Embryonic facial prominence (tissue), 1 donor: ENCODE data around the gene EFNA3.

Experiments used
- DNase-seq: peaks from one replicate; pipeline ENCODE4 v3.0.0-alpha.2; 2016; ENCODE audit errors: extremely low spot score

Gene EFNA3

GRCh38 chr1:155083052-155083541 is 4.5 kb downstream of the EFNA3 start:
- DNase-seq: no peak

GRCh38 chr1:155083865-155084721 is 5.5 kb downstream of the EFNA3 start:
- DNase-seq: no peak

DNA sequence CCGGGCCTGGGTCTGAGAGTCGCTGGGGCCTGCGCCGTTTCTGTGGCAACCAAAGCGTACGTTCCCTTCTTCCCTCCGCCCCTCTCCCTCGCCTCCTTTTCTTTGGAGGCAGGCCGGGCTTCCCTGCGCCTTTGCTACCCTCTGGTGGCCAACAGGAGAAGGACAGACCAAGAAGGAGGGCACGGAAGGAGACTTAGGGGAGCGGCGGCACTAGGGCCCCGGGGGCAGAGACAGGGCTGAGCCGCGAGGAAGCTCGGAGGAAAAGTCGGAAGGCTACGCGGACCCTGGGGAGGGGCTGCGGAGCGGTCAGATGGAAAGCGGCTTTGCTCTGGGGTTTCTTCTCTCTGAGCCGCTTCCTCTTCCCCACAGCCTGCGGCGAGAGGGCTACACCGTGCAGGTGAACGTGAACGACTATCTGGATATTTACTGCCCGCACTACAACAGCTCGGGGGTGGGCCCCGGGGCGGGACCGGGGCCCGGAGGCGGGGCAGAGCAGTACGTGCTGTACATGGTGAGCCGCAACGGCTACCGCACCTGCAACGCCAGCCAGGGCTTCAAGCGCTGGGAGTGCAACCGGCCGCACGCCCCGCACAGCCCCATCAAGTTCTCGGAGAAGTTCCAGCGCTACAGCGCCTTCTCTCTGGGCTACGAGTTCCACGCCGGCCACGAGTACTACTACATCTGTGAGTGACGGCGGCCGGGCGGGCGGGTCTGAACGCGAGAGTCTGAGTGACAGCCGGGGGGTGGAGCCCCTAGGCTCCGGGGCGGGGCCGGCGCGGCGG is 6.3 kb downstream of the EFNA3 start:
- DNase-seq: peak; percentile 98

GRCh38 chr1:155085504-155086127 is 7.0 kb downstream of the EFNA3 start:
- no peak for DNase-seq

DNA sequence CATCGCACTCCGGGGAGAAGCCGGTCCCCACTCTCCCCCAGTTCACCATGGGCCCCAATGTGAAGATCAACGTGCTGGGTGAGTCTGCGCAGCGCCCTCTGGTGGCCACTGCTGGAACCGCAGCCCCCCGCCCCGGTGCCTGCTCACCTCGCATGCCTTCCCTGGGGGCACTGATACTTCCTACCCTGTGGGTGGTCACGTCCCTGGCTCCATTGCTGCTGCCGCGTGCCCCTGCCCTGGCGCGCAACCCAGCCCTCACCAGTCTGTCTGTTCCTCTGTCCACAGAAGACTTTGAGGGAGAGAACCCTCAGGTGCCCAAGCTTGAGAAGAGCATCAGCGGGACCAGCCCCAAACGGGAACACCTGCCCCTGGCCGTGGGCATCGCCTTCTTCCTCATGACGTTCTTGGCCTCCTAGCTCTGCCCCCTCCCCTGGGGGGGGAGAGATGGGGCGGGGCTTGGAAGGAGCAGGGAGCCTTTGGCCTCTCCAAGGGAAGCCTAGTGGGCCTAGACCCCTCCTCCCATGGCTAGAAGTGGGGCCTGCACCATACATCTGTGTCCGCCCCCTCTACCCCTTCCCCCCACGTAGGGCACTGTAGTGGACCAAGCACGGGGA is 7.6 kb downstream of the EFNA3 start:
- no peak for DNase-seq

DNA sequence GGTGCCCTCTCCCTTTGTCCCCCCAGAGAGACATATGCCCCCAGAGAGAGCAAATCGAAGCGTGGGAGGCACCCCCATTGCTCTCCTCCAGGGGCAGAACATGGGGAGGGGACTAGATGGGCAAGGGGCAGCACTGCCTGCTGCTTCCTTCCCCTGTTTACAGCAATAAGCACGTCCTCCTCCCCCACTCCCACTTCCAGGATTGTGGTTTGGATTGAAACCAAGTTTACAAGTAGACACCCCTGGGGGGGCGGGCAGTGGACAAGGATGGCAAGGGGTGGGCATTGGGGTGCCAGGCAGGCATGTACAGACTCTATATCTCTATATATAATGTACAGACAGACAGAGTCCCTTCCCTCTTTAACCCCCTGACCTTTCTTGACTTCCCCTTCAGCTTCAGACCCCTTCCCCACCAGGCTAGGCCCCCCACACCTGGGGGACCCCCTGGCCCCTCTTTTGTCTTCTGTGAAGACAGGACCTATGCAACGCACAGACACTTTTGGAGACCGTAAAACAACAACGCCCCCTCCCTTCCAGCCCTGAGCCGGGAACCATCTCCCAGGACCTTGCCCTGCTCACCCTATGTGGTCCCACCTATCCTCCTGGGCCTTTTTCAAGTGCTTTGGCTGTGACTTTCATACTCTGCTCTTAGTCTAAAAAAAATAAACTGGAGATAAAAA is 8.4 kb downstream of the EFNA3 start:
- no peak for DNase-seq

DNA sequence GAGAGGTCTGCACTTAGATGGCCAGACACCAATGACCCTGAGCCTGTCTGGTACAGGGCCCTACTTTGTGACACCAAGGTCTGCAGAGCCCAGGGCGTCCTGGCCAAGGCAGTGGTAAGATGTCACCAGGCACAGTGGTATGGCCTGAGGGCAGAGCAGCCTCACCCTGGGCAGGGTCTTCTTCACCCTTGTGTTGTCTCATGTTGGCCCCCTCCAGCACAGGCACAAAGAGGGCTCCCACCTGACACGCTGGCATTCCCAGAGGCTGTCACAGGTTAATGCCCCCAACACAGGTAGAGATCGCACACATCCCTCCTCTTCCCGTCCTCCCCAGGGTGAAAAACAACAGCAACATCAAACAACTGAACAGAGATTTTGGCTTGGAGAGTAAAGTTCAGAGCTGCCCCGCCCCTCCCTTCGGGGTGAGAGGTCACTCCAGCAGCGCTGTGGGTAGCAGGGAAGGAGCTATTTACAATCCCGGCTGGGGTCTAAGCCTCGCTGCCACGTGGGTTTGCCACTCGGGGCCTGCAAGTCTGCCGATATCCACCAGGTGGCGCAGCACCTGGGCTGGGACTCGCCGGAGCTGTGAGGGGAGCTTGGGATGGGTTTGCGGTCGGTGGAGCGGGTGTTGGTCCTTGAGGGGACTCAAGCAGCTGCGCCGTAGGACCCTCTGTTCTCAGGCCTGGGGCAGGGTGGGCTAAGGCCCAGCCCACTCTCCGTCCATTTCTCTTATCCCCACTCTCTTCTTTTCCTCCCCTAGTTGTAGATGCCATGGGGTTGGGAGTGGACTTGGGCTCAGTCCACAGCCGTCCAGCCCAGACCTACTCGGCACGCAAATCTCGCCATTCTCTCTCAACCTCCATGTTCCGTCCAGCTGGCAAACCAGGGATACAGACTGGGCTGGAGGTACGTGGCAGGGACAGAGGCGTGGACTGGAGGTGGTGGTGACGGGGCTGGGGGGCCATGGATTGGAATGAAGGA is 12.7 kb downstream of the EFNA3 start:
- no peak for DNase-seq

DNA sequence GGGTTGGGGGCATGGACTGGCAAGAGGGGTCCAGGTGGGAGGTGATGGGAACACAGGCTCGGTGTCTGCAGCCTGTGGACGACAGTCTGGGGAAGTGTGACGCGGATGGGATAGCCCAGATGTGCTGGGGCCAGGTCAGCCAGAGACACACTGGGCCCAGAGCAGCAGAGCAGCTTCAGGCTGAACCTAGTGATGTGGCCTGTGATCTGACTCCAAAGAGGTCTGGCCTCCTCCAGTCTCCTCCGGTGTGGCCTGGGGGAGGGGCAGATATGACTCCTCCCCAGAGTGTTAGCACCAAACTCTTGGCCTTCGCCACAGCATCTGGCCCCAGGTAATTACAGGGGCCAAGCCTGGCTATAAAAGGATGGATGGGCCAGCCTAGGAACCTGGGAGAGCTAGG is 13.5 kb downstream of the EFNA3 start:
- DNase-seq: no peak

GRCh38 chr1:155092641-155093040 is 14.0 kb downstream of the EFNA3 start:
- DNase-seq: no peak

DNA sequence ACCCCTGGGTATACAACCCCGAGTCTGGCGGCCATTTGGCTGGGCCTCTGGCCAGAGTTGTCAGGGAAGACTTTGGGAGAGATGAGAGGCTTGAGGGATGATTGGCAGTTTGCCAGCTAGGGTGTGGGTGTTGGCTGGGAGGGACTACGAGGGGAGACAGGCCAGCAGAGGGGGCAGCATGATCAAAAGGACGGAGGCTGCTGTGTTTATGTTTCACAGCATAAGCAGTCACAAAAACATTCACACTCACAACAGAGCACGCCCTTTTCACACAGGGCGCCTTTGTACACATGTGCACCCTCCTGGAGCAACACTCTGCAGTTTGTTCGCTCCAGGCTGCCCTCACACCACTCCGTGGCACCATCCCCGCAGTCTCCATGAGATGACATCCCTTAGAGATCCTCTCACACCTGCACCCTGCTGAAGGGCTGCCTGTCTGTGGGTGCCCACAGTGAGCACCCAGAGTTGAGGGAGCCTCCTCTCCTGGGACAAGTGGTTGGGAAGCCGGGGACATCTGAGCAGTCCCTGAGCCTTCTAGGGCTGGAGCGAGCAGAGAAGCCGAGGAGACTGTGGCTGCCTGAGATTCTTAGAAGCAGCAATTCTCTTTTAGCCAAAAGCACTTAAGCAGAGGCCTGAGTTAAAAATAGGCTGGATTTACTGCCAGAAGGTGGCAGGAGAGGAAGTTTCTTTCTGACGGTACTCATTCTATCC is 15.4 kb downstream of the EFNA3 start:
- DNase-seq: no peak

- no peak for DNase-seq
These were observed 15.9 kb downstream of the EFNA3 start for GRCh38 chr1:155094622-155094948.

- DNase-seq: no peak
These were observed 20.7 kb downstream of the EFNA3 start for GRCh38 chr1:155099331-155099730.

DNA sequence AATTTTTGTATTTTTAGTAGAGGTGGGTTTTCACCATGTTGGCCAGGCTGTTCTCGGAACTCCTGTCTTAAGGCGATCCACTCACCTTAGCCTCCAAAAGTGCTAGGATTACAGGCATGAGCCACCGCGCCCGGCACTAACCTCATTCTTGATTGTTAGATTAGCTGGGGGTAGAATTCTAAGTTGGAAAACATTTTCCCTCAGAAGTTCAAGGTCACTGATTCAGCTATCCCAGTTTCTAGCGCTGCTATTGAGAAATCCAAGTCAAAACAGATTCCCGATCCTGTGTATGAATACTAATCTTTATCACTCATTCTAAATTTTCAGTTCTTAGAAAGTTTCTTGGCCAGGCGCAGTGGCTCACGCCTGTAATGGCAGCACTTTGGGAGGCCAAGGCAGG is 24.7 kb downstream of the EFNA3 start:
- no peak for DNase-seq

DNA sequence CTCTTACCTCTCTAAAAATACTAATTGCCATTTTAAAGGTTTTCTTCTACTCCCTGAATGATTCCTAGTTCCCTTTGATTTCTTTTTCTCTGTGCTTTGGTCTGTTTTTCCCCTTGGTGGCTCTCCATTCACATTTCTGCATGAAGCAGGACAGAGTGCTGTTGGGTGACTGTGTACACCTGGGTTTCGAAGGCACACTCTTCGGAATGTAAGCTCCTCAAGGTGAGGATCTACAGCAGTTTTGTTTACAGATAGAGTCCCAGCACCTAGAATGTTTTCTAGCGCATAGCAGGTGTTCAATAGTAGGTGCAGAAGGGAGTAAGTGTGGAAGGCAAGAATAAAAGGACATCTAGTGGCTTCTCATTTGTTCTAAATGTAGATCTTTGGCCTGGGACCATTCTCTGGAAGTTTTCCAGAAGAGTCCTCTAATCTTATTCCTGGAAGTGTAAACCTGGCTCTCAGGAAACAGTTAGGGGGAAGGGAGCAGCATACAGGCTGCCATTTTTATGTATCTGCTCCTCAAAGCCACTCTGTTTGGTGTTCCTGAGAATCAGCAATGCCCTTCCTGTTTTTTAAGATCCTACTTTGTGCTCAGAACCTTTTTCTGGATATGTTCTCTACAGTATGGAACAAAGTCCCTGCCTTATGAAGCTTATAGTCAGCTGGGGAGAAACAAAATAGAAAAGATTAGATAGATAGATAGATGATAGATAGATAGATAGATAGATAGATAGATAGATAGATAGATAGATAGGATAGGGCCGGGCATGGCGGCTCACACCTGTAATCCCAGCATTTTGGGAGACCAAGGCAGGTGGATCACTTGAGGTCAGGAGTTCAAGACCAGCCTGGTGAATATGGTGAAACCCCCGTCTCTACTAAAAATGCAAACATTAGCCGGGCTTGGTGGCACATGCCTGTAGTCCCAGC is 26.2 kb downstream of the EFNA3 start:
- no peak for DNase-seq

GRCh38 chr1:155105604-155106011 is 27.0 kb downstream of the EFNA3 start:
- no peak for DNase-seq

DNA sequence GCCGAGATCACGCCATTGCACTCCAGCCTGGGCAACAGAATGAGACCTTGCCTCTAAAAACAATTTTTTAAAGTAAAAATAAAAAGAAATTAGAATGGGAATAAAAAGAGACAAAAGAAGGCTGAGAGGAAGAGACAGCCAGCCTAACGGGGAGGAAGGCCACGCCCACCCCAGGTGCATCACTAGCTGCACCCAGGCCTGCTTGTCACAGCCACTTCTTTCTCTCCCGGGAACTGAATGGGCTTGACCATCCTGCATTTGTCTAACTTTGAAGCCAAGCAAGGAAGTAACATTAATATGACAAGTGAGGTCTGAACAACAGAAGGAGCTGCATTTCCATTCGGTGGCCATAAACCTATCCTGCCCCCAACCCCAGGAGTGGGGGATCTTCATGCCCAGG is 28.2 kb downstream of the EFNA3 start:
- no peak for DNase-seq

DNA sequence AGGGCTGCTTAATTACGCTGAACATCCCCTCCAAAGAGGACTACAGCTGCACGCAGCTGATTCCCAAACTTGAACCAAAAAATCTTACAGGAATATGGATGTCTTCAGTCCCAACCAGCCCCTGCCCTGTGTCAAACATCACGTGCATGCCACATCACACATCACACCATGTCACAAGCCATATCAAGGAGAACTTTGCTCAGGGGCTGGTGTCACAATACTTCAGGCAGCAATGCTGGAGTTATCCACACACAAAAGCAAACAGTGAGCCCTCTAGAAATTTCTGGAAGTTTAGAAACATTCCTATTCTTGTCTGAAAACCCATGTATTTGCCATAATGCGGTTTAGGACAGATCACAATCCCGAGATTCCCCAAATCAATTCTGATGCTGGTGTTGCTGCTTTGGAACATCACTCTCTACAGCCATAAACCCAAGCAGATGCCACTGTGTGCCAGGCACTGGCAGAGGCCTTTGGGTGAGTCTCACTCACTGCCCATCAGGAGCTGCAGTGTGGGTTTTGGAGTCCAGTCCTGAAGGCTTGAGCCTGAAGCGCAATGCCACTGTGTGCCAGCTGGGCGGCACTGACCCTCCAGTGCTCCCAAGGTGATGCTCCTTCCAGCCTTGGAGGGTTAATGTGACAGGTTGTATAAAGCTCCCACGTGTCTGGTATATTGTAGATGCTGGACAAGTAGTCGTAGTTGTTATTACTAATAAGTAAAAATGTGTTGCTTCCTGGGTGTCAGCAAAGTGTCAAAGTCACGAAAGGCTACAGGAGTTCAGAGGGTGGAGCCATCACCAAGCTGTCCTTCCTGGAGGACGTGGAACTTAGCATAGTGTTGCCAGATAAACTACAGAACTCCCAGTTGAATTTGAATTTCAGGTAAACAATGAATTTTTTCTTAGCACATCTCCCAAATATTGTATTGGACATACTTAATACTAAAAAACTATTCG is 28.9 kb downstream of the EFNA3 start:
- DNase-seq: no peak
